SIG-M5 treated with dmso at 0.1 percent for 504 hours (cell line): ENCODE measurements around the gene ST6GAL1.
"Not testable (repeated sequence)": the region's sequence is repeated elsewhere in the genome, so short reads cannot be mapped to it uniquely, and the experiment has no call there.

ENCODE experiments used
- DNase-seq: peaks from one replicate; lab custom pipeline; 2025; ENCODE audit not compliant: unreplicated experiment; lab: John Stamatoyannopoulos, UW

The ST6GAL1 gene

GRCh38 chr3:186966406-186966805, 36.1 kb downstream of the ST6GAL1 start:
- no peak for DNase-seq

- not testable (repeated sequence) for DNase-seq
Measured at GRCh38 chr3:186967236-186967635, 36.9 kb downstream of the ST6GAL1 start.

GRCh38 chr3:186967686-186968085, 37.4 kb downstream of the ST6GAL1 start:
- DNase-seq: peak; percentile 2

- no peak for DNase-seq
Measured at GRCh38 chr3:186969607-186970006, 39.3 kb downstream of the ST6GAL1 start.

GRCh38 chr3:186971106-186971505, 40.8 kb downstream of the ST6GAL1 start:
- not testable (repeated sequence) for DNase-seq

- DNase-seq: no peak
Measured at GRCh38 chr3:186971578-186971977, 41.3 kb downstream of the ST6GAL1 start.

- no peak for DNase-seq
Measured at GRCh38 chr3:186973702-186974101, 43.4 kb downstream of the ST6GAL1 start.

- DNase-seq: no peak
Measured at GRCh38 chr3:186974824-186975313, 44.5 kb downstream of the ST6GAL1 start.

- no peak for DNase-seq
Measured at GRCh38 chr3:186975726-186976125, 45.4 kb downstream of the ST6GAL1 start.

GRCh38 chr3:186976837-186977750, 46.8 kb downstream of the ST6GAL1 start:
- no peak for DNase-seq

GRCh38 chr3:186978712-186979111, 48.4 kb downstream of the ST6GAL1 start:
- no peak for DNase-seq

- DNase-seq: no peak
Measured at GRCh38 chr3:186979852-186980251, 49.5 kb downstream of the ST6GAL1 start.

- DNase-seq: no peak
Measured at GRCh38 chr3:186980989-186981388, 50.7 kb downstream of the ST6GAL1 start.

- no peak for DNase-seq
Measured at GRCh38 chr3:186983659-186984058, 53.3 kb downstream of the ST6GAL1 start.

- DNase-seq: no peak
Measured at GRCh38 chr3:186984064-186984463, 53.7 kb downstream of the ST6GAL1 start.

- peak; percentile 97 for DNase-seq
Measured at GRCh38 chr3:186985661-186986364, 55.5 kb downstream of the ST6GAL1 start.

GRCh38 chr3:186986406-186986805, 56.1 kb downstream of the ST6GAL1 start:
- no peak for DNase-seq

GRCh38 chr3:186986816-186987215, 56.5 kb downstream of the ST6GAL1 start:
- peak; percentile 29 for DNase-seq

- DNase-seq: no peak
Measured at GRCh38 chr3:186988806-186989205, 58.5 kb downstream of the ST6GAL1 start.

- no peak for DNase-seq
Measured at GRCh38 chr3:186989429-186989828, 59.1 kb downstream of the ST6GAL1 start.

GRCh38 chr3:186990277-186990676, 60.0 kb downstream of the ST6GAL1 start:
- no peak for DNase-seq

- DNase-seq: no peak
Measured at GRCh38 chr3:186990878-186991308, 60.6 kb downstream of the ST6GAL1 start.
